Measurements from ENCODE around the gene SEPHS1. TPM values are rescaled to one million over a fixed set of nuclear protein-coding genes. Genes with fewer than 3 reads are reported as not detected.

Gene SEPHS1
- total RNA-seq, 1 experiment from 2014 or later, result 139 TPM

- H3K4me1 ChIP-seq, result no peaks in the 10 kb centered on the region
- H3K27me3 Mint-ChIP-seq (ENCODE audit: insufficient read depth, unreplicated experiment), result no peaks in the 10 kb centered on the region
- no peaks in the 10 kb centered on the region for H3K9me3 Mint-ChIP-seq (ENCODE audit: unreplicated experiment)
- CTCF ChIA-PET, result no interaction called here
- H3K4me3 Mint-ChIP-seq (ENCODE audit: unreplicated experiment), result no peak overlapping the region
- H3K4me3 ChIP-seq (ENCODE audit: low read depth, low read length), result no peak overlapping the region
- H3K36me3 Mint-ChIP-seq (ENCODE audit: insufficient read depth, unreplicated experiment), result peaks cover 48% of the 10 kb centered on the region
- H3K9me3 ChIP-seq, result no peaks in the 10 kb centered on the region
- no peaks in the 10 kb centered on the region for H3K27me3 ChIP-seq (replicated peaks; ENCODE audit: control insufficient read depth, insufficient read depth, low read length)
- H3K36me3 ChIP-seq (ENCODE audit: control insufficient read depth, insufficient read depth, low read length), result peaks cover 4% of the 10 kb centered on the region; the same call in 1 of the 2 replicates
- TF ChIP-seq CTCF (IDR thresholded peaks at IDR 0.05; ENCODE audit: insufficient read depth in 1 of 2, low read depth in 1 of 2, low read length in 1 of 2, severe bottlenecking in 1 of 2, unreplicated experiment in 1 of 2), result no peak
- H3K27ac Mint-ChIP-seq (ENCODE audit: unreplicated experiment), result no peak overlapping the region
- DNase-seq, result no peak
- peaks cover 7% of the 10 kb centered on the region for H3K4me1 Mint-ChIP-seq (ENCODE audit: low read depth, unreplicated experiment)
- POLR2A ChIA-PET, result no interaction called here
- no TSS peak for BruUV-seq (replicated peaks)
- intact Hi-C loops (cut with micrococcal nuclease; ENCODE audit: unreplicated experiment), result no loop called here
Observed at GRCh38 chr10:13319166-13319565, 28.9 kb downstream of the SEPHS1 start.

GRCh38 chr10:13317474-13317873, 30.6 kb downstream of the SEPHS1 start:
- TF ChIP-seq CTCF (IDR thresholded peaks at IDR 0.05; ENCODE audit: insufficient read depth in 1 of 2, low read depth in 1 of 2, low read length in 1 of 2, severe bottlenecking in 1 of 2, unreplicated experiment in 1 of 2), result no peak
- CTCF ChIA-PET, result interaction anchor here (0.6 to 1.7 kb wide), 2 partner anchors 15 to 1846 kb away, joined by 4 to 6 read pairs; no protein-coding TSS in a partner anchor

GRCh38 chr10:13316635-13317311, 31.3 kb downstream of the SEPHS1 start:
- BruUV-seq (replicated peaks), result no TSS peak
- no peaks in the 10 kb centered on the region for H3K9me3 ChIP-seq
- H3K27me3 ChIP-seq (replicated peaks; ENCODE audit: control insufficient read depth, insufficient read depth, low read length), result no peaks in the 10 kb centered on the region
- H3K27ac Mint-ChIP-seq (ENCODE audit: unreplicated experiment), result no peak overlapping the region
- no peak for DNase-seq
- no peak overlapping the region for H3K4me3 ChIP-seq (ENCODE audit: low read depth, low read length)
- no peak overlapping the region for H3K4me3 Mint-ChIP-seq (ENCODE audit: unreplicated experiment)
- intact Hi-C loops (cut with micrococcal nuclease; ENCODE audit: unreplicated experiment), result no loop called here
- H3K36me3 Mint-ChIP-seq (ENCODE audit: insufficient read depth, unreplicated experiment), result peaks cover 27% of the 10 kb centered on the region
- ChIA-PET POLR2A (interaction anchor here (0.6 to 1.1 kb wide), 2 partner anchors 14 to 101 kb away, joined by 3 read pairs; no protein-coding TSS in a partner anchor), CTCF (interaction anchor here (0.6 to 1.7 kb wide), 2 partner anchors 15 to 1847 kb away, joined by 4 to 6 read pairs; no protein-coding TSS in a partner anchor)
- H3K4me1 ChIP-seq, result no peaks in the 10 kb centered on the region
- TF ChIP-seq CTCF (IDR thresholded peaks at IDR 0.05; ENCODE audit: insufficient read depth in 1 of 2, low read depth in 1 of 2, low read length in 1 of 2, severe bottlenecking in 1 of 2, unreplicated experiment in 1 of 2), result no peak
- H3K27me3 Mint-ChIP-seq (ENCODE audit: insufficient read depth, unreplicated experiment), result no peaks in the 10 kb centered on the region
- H3K36me3 ChIP-seq (ENCODE audit: control insufficient read depth, insufficient read depth, low read length), result 0 out of 2 replicates have a peak, but pooled peaks cover 1% of the 10 kb centered on the region
- H3K9me3 Mint-ChIP-seq (ENCODE audit: unreplicated experiment), result no peaks in the 10 kb centered on the region
- H3K4me1 Mint-ChIP-seq (ENCODE audit: low read depth, unreplicated experiment), result peaks cover 7% of the 10 kb centered on the region

More at GRCh38 chr10:13317474-13317873, 30.6 kb downstream of the SEPHS1 start:
- Histone ChIP-seq H3K4me3 (ENCODE audit: low read depth, low read length) (no peak overlapping the region), H3K9me3 (no peaks in the 10 kb centered on the region), H3K4me1 (no peaks in the 10 kb centered on the region), H3K36me3 (ENCODE audit: control insufficient read depth, insufficient read depth, low read length) (0 out of 2 replicates have a peak, but pooled peaks cover 1% of the 10 kb centered on the region), H3K27me3 (replicated peaks; ENCODE audit: control insufficient read depth, insufficient read depth, low read length) (no peaks in the 10 kb centered on the region)
- Mint-ChIP-seq H3K36me3 (ENCODE audit: insufficient read depth, unreplicated experiment) (peaks cover 34% of the 10 kb centered on the region), H3K27me3 (ENCODE audit: insufficient read depth, unreplicated experiment) (no peaks in the 10 kb centered on the region), H3K9me3 (ENCODE audit: unreplicated experiment) (no peaks in the 10 kb centered on the region), H3K4me3 (ENCODE audit: unreplicated experiment) (no peak overlapping the region), H3K4me1 (ENCODE audit: low read depth, unreplicated experiment) (peaks cover 7% of the 10 kb centered on the region), H3K27ac (ENCODE audit: unreplicated experiment) (no peak overlapping the region)
- POLR2A ChIA-PET, result no interaction called here
- BruUV-seq (replicated peaks), result no TSS peak
- no peak for DNase-seq
- intact Hi-C loops (cut with micrococcal nuclease; ENCODE audit: unreplicated experiment), result no loop called here
